ENCODE measurements around the gene RNGTT.

GRCh38 chr6:88871498-88871897, 91.9 kb downstream of the RNGTT start:
- no peak for TF ChIP-seq CTCF (conservative IDR thresholded peaks at IDR 0.05)
- no peak for TF ChIP-seq ZFX (IDR thresholded peaks at IDR 0.05)

Data from C4-2B (cell line).